Left colon (tissue), 2 donors: ENCODE data around the gene HECW1. TPM values are rescaled to one million over a fixed set of nuclear protein-coding genes. Genes with fewer than 3 reads are reported as not detected.

Source experiments
- ATAC-seq: fragments of 200-7000 bp; cut with Tn5 transposase; one replicate; pipeline ENCODE4 v1.9.1; 2020; ENCODE audit warnings: mild to moderate bottlenecking, moderate library complexity
- DNase-seq, 2 donors: peaks; one replicate each; pipeline ENCODE4 v3.0.0-alpha.2; 2020
- intact Hi-C, 2 donors: fragments of 100-400 bp; cut with DNase I in 1 of 2; cut with micrococcal nuclease in 1 of 2; formaldehyde crosslinking; loops; one replicate each; pipeline versions ENCODE4 v1.11.2 to v1.14.0; 2022; cut with DNase I, micrococcal nuclease
- total RNA-seq, 2 donors: library from RNA; stranded (reverse); fragmentation: NEBNext Ultra II Directional; extraction: Animal tissue kit (Norgen Biotek cat#: 25700); gene quantifications; one replicate each; pipeline ENCODE4 v1.2.1, GENCODE V29; 2021
- donor health status: DM: no; HTN: no; CAD: no.
- donor health status: DM: yes; HTN: yes; CAD: no.

Gene HECW1
- total RNA-seq, 2 donors from 2014 or later, result 0.58 to 0.89 TPM

DNA sequence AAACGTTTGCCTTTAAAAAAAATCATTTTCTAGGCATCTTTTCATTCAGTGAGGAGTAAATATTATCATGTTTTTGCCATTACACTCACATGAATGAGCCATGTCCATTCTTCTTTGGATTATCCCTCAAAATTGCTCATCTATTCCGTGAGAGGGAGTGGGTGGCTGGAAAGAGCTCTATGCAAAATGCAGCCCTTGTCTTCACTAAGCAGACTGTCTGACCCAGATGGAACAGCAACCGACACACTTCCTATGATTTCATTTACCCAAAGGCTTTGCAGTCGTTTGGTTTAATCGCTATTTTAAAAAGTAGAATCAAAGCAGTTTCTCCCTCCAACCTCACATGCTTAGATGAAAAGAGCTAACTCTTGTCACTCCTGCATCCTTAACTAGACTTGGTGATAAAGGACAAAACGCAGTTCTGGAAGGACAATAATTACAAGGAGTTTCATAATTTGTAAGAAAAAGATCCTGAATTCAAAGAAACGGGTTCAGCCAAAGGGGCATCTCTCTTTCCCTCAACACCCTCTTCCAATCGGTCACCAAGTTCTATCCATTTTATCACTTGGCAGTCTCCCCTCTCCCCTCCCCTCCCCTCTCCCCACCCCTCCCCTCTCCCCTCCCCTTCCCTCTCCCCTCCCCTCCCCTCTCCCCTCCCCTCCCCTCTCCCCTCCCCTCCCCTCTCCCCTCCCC is 272.3 kb downstream of the HECW1 start:
- DNase-seq (no peak), ATAC-seq (no peak)
- intact Hi-C loops, result no loop called here

DNA sequence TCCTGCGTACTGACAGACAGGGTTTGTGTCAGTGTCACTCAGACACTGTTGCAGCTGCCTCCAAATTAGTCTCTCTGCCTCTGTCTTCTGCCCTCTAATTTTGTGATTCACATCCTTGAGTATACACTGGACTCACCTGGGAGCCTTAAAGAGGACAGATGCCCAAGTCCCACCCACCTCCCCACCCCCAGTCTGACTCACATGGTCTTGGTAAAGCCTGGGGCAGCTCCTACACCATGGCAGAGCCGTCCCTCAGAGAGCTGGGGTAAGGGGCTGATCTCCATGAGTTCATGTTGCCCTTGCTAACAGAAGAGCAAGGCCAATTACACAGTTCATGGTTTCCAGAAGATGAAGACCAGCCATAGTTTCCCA is 272.8 kb downstream of the HECW1 start:
- ATAC-seq (no peak), DNase-seq (no peak)
- intact Hi-C loops, result no loop called here

DNA sequence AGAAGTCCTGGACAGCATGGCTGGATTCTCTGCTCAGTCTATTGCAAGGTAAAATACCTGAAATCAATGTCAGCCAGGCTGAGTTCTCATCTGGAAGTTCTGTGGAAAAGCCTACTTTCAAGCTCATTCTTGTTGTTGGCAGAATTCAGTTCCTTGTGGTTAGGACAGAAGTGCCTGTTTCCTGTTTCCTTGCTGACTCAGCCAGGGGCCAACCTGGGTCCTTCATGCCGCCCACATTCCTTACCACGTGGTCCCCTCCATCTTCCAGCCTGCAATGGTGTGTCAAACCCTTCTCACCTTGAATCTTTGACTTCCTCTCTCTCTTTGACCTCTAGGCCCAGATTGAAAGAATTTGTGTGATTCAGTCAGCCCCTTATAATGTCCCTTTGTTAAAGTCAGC is 273.4 kb downstream of the HECW1 start:
- no peak for DNase-seq
- intact Hi-C loops, result no loop called here
- no peak for ATAC-seq

DNA sequence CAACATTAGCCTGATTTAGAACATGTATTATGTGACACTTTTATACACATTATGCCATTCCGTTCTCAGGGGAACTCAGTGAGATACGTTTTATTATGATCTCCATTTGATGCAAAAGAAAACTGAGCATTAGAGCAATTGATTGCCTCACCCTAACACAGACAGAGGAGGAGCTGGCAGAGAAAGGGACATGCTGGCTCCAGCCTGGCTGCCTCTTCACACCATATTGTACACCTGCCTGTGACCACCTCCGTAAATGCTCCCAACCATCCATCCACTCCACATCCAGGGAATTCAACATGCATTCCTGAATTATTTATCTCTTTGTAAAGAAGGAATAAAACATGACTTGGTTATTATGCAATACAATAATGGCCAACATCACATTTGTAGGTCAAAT is 275.5 kb downstream of the HECW1 start:
- ATAC-seq, result no peak
- intact Hi-C loops, result no loop called here
- no peak for DNase-seq

DNA sequence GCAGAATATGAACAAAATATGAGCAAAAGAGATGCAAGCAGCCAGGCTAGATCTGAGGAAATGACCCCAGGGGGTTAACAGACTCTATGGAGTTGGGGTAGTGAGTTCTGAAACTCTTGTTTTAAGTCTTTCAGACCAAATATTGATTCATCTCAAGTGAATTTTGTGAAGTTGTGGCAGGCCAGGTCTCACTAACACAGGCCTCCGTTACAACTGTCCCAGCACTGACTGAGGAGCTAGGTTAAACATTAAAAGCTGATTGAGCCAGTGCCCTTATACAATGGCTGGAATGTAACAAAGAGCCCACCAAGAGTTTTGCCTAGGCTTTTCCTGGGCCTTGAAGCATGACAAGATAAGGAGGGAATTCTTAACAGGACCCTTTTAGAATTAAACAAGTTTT is 278.1 kb downstream of the HECW1 start:
- ATAC-seq, result no peak
- intact Hi-C loops, result no loop called here
- DNase-seq, result no peak

DNA sequence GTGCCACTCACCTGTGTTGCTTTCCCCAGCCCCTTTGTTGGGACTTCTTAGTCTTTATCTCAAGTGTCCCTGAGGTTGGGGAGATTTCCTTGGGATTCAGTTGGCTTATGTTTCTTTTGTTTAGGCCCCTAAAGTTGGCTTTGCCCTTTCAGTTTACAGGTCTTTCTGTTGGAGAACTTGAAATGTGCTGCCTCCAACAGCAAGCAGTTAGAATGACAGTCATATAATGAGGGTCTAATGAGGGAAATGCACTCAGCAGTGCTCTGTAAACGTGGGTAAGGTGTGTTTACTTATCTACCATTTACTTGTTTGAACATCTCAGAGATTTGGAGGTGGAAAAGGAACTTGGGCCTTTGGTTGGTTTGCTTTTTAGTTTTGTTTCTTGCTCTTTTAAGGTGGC is 279.1 kb downstream of the HECW1 start:
- no peak for ATAC-seq
- intact Hi-C loops, result no loop called here
- no peak for DNase-seq

DNA sequence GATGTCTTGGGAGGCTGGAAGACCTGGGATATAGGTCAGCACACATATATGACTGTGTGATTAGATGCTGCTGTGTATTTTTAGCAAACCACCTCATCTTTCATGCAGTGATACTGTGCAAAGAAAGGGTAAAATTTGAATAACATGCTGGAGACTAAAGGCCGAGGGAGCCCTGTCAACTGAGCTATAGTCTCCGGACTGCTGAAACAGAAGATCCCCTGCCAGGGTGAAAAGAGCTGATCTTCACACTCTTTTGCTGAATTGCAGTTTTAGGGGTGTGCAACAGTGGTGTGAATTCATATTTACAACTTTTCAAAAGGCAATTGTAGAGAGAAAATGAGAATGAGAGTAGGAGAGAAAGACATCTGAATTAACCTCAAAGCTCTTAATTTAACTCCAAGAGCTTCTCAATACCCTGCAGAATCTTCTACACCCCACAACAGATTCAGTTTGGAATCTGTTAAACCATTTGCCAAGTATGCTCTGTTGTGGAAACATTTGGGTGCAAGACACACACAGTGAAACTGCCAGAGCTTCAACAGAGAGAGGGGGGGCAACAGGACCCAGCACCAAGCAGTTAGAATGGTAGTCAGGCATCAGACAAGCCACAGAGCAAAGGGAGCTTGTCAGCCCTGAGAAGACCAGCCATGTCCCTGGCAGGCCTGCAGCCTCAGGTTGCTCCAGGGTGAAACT is 280.3 kb downstream of the HECW1 start:
- intact Hi-C loops, result no loop called here
- no peak for ATAC-seq

DNA sequence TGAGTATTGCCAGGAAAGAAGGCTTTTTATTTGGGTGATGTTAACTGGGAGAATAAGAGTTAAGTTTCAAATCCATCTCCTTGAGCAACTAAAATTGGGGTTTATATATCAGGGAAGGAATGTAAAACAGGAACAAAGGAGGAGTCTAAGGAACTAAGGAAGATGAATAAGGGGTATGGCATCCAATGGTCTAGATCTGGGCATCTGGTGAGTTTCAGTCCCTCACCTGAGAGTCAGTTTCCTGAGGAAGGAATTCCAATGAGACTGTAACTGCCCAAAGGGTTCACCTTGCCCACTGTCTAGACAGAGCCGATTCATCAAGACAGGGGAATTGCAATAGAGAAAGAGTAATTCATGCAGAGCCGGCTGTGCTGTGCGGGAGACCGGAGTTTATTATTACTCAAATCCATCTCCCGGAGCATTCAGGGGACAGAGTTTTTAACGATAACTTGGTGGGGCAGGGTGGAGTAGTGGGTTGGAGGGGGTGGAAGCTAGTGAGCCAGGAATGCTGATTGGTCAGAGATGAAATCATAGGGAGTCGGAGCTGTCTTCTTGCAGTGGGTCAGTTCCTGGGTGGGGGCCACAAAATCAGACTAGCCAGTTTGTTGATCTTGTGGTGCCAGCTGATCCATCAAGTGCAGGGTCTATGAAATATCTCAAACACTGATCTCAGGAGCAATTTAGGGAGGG is 282.1 kb downstream of the HECW1 start:
- DNase-seq (no peak), ATAC-seq (no peak)
- intact Hi-C loops, result no loop called here

More for the DNA sequence above, 280.3 kb downstream of the HECW1 start:
- DNase-seq, result no peak

DNA sequence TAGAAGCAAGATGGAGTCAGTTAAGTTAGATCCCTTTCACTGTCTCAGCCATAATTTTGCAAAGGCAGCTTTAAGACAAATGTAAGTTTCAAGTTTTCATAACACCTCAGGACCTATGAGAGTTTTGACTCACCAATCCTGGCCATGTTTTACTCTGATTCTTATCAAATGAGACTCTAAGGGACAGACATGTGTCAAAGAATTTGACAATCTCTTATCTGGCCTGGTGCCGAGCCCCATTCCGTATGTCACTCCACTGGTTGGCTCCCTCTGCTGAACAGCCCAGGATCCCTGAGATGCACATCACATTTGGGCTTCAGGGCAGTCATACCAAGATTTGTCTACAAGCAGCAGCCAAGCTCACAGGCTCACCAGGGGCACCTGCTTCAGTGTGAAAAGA is 282.9 kb downstream of the HECW1 start:
- intact Hi-C loops, result no loop called here
- DNase-seq (no peak), ATAC-seq (no peak)

DNA sequence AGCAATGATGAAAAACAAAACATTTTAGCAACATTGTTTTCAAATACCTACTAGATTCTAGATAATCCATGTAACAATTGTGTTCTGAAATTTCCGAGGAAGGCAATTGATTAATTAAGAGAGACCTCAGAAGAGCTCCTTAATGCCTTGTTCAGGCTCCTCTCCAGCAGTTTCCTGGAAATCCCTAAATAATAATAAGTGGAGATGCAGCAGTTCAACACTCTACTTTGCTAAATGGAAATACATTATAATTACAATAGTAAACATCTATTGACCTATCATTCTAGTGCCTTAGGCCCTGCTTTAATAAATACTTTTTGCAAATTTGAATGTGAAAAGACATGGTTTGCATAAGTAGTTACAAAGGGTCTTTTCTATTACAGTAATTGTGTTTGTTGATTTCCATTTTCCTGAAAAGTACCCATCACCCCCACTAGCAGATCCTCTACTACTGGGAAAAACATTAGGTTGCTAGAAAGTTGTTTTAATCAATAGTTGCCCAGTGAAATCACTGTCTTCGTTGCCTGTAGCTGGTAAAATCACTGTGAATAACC is 283.8 kb downstream of the HECW1 start:
- DNase-seq, result no peak
- intact Hi-C loops, result no loop called here
- ATAC-seq, result no peak

DNA sequence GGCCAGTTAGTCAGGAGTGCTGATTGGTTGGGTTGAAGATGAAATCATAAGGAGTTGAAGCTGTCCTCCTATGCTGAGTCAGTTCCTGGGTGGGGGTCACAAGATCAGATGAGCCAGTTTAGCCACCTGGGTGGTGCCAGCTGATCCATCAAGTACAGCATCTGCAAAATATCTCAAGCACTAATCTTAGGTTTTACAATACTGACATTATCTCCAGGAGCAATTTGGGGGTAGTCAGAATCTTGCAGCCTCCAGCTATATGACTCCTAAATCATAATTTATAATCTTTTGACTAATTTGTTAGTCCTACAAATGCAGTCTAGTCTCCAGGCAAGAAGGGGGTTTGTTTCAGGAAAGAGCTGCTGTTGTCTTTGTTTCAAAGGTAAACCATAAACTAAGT is 286.4 kb downstream of the HECW1 start:
- no peak for DNase-seq
- intact Hi-C loops, result no loop called here
- ATAC-seq, result no peak

DNA sequence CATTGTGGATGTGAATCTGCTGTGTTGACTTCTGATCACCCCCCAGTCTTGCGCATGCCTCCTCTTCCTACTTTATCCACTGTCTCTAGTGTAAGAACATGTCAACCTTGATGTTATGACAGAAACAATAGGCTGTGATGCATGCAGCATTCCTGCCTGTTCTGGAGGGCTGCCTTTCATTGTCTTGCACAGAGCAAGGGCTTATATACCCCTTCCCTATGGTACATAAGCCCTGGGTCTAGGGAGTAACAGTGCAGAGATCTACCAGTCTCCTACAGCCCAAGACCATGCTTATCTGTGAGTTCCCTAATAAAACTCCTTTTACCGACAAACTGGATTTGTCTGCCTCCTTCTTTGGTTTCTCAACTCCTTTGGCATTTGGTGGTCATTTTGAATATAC is 293.5 kb downstream of the HECW1 start:
- DNase-seq, result no peak
- intact Hi-C loops, result no loop called here
- no peak for ATAC-seq

DNA sequence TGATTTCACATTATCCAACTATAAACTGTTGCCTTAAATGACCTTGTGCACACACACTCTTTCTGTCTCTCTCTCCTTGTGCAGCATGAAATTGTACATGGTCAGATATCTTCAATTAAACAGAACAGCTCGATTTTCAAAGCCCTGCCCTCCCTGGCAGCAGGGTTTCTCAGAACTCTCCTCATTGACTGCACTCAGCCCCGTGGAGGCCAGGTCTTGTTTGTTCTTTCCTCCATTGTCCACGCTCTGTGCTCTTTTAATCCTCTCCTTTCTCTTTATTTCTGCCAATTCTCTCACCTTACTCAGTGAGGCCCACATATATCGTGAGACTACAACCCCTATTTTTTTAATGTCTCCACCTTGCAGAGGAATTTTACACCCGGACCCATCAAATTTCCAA is 294.5 kb downstream of the HECW1 start:
- intact Hi-C loops, result no loop called here
- no peak for ATAC-seq
- no peak for DNase-seq

DNA sequence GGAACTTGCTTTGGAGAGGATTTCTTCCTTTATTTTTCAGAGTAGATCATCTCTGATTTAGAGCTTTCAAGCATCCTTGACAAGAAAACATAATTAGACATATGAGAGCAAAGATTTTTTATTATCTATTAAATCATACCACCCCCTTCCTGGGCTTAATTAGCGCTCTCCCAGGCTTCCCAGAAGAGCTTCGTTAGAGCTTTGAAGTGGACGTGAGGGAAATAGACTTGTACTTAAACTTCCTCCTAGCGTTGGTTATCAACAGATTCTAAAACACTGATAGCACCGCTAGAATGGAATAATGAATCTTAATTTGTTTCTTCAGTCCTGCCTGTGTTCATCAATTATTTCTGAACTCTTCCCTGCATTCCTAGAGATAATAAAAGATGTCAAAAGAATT is 296.5 kb downstream of the HECW1 start:
- no peak for DNase-seq
- intact Hi-C loops, result no loop called here
- no peak for ATAC-seq

DNA sequence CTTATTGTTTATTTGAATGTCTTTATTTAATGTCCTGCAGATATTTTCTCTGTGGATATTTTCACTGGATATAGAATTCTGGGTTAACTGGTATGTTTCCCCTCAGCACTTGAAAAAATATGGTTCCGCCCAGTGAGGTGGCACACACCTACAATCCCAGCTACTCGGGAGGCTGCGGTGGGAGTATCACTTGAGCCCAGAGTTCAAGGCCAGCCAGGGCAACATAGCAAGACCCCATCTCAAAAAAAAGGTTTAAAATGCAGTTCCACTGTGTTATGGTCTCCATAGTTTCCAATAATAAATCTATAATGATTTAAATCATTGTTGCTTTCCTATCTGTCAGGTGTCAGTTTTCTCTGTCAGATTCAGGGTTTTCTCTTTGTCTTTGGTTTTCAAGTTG is 305.0 kb downstream of the HECW1 start:
- intact Hi-C loops, result no loop called here
- DNase-seq (no peak), ATAC-seq (no peak)

DNA sequence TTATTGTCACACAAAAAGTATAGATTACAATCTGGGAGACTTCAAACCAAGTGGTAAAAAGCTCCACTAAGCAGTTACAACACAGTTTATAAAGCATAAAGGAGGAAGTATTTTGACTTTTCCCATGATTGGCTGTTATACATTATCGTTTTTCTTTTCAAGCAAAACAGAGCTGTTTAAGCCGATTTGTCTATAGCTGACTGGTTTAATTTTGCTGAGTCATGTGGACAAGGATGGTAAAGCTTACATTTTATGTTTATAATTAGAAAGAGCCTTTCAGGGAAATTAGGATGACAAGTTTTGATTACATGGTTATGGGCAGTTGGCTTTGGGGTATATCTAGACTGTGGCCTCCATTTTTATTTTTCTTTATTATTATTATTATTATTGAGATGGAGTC is 318.0 kb downstream of the HECW1 start:
- ATAC-seq (no peak), DNase-seq (no peak)
- intact Hi-C loops, result no loop called here

DNA sequence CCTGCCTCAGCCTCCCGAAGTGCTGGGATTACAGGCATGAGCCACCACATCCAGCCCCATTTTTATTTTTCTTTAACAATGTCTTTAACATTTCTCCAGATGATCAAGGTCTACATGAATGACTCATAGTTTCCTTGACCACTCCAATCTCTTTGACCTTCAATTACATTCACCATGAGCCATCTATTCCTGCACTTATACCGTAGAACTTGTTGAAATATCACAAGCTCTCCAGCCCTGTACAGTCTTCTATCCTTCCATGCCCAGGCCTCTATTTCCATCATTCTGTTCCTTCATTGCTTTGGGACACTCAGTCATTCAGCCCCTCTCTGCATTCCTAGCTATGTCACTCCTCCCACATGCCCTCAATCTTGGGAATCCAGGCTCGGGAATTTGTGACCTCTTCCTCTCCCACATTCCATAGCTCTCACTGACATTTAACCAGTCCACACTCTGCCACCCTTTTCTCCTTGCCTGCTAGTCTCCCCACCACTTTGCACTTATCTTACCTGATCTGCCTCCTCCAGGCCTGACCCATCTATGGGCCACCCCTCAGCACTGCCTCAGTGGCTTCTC is 318.7 kb downstream of the HECW1 start:
- intact Hi-C loops, result no loop called here
- DNase-seq (no peak), ATAC-seq (no peak)

DNA sequence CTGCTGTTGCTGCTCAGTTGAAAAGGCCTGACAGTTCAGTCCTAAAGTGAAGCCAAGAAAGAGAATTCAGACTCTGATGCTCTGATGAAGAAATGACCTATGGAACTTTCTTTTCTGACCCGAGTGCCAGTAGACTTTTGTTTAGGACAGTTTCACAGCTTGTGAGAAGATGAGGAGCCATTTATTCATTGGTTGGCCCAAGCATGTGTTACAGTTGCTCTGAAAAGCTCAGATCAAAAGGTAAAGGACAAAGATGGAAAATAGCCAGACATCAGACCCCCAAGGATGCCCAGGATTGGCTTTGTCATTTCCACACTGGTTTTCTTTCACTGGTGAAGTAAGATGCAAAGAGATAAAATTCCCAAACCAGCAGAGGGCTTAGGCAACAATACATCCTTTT is 321.2 kb downstream of the HECW1 start:
- ATAC-seq (no peak), DNase-seq (no peak)
- intact Hi-C loops, result no loop called here

DNA sequence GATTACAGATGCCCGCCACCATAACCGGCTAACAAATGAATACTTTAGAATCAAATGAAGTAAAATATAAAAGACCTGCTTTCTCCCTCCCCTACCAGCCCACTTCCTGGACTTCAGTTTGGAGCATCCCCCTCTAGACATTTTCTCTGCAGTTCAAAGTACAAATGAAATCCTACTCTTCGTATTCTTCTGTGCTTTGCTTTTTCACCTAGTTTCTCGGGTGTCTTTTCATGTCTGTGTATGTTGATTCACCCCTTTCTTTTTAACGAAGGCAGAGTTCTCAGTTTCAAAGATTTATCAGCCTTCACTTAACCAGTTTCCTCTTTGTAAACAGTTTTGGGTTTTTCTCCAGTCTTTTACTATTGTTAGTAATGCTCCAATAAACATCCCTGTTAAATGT is 324.6 kb downstream of the HECW1 start:
- ATAC-seq, result no peak
- DNase-seq, result no peak
- intact Hi-C loops, result no loop called here
